Measurements from ENCODE around the gene KRTDAP. TPM values are rescaled to one million over a fixed set of nuclear protein-coding genes. Genes with fewer than 3 reads are reported as not detected.
A peak's percentile ranks its signal among the peaks of the same experiment; 100 is the strongest.

Gene KRTDAP
- total RNA-seq, 1 donor from 2014 or later: 4.8 TPM

- Mint-ChIP-seq H3K27ac (peak overlapping the region; percentile 94), H3K27me3 (no peaks in the 10 kb centered on the region), H3K36me3 (ENCODE audit: insufficient read depth) (no peaks in the 10 kb centered on the region), H3K4me1 (ENCODE audit: low read depth) (peaks cover 32% of the 10 kb centered on the region), H3K9me3 (ENCODE audit: low read depth) (no peaks in the 10 kb centered on the region), H3K4me3 (ENCODE audit: low read depth) (peak overlapping the region; percentile 48)
- no peak for TF ChIP-seq CTCF (IDR thresholded peaks at IDR 0.05; ENCODE audit: unreplicated experiment)
- DNase-seq (ENCODE audit: low spot score, unreplicated experiment): peak; percentile 16
Measured at GRCh38 chr19:35458731-35459391, 31.4 kb downstream of the KRTDAP start.

- H3K4me1 Mint-ChIP-seq (ENCODE audit: low read depth): peaks cover 32% of the 10 kb centered on the region
- H3K27ac Mint-ChIP-seq: no peak overlapping the region
- no peaks in the 10 kb centered on the region for H3K27me3 Mint-ChIP-seq
- DNase-seq (ENCODE audit: low spot score, unreplicated experiment): no peak
- TF ChIP-seq CTCF (IDR thresholded peaks at IDR 0.05; ENCODE audit: unreplicated experiment): no peak
- H3K4me3 Mint-ChIP-seq (ENCODE audit: low read depth): no peak overlapping the region
- H3K36me3 Mint-ChIP-seq (ENCODE audit: insufficient read depth): no peaks in the 10 kb centered on the region
- H3K9me3 Mint-ChIP-seq (ENCODE audit: low read depth): no peaks in the 10 kb centered on the region
Measured at GRCh38 chr19:35458192-35458591, 32.1 kb downstream of the KRTDAP start.

DNA sequence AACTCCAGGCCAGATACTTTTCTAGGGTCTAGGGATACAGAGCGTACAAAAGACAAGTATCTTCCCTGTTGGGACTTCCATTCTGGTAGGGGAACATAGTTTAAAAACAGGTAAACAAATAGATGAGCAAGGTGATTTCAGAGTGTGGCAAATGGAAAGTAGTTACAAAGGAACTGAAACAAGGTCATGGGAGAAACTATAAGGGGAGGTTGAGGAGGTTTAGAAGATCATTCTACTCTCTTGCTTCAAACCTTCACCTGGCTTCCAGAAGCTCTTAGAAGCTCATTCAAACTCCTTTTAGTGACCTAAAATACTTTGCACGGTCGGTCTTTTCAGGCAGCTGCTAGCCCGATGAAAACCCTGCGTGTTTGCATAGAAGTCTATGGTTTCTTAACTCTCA lies 33.1 kb downstream of the KRTDAP start:
- H3K4me3 Mint-ChIP-seq (ENCODE audit: low read depth): no peak overlapping the region
- no peaks in the 10 kb centered on the region for H3K27me3 Mint-ChIP-seq
- no peak overlapping the region for H3K27ac Mint-ChIP-seq
- no peak for DNase-seq (ENCODE audit: low spot score, unreplicated experiment)
- H3K9me3 Mint-ChIP-seq (ENCODE audit: low read depth): no peaks in the 10 kb centered on the region
- no peaks in the 10 kb centered on the region for H3K36me3 Mint-ChIP-seq (ENCODE audit: insufficient read depth)
- no peak for TF ChIP-seq CTCF (IDR thresholded peaks at IDR 0.05; ENCODE audit: unreplicated experiment)
- H3K4me1 Mint-ChIP-seq (ENCODE audit: low read depth): peaks cover 32% of the 10 kb centered on the region

DNA sequence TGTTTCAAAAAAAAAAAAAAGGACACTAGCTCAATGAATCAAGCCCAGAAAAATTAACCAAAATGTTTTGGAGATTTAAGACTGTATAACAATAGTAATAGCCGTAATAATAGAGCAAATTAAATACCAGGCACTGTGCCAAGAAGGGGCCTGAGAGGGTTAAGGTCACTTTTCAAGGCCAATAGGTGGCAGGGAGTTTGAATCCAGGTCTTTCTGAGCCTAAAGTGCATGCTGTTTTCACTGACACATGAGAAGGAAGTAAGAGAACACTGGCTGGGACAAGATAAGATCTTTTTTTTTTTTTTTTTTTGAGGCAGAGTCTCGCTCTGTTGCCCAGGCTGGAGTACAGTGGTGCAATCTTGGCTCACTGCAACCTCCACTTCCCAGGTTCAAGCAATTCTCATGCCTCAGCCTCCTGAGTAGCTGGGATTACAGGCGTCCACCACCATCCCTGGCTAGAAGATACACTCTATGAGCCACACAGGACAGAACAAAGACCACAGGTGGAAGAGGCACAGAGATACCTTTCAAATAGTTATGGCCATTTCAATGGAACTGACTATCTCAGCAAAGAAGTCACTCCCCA lies 34.6 kb downstream of the KRTDAP start:
- no peak for TF ChIP-seq CTCF (IDR thresholded peaks at IDR 0.05; ENCODE audit: unreplicated experiment)
- Mint-ChIP-seq H3K4me3 (ENCODE audit: low read depth) (no peak overlapping the region), H3K4me1 (ENCODE audit: low read depth) (peaks cover 32% of the 10 kb centered on the region), H3K9me3 (ENCODE audit: low read depth) (no peaks in the 10 kb centered on the region), H3K27ac (no peak overlapping the region), H3K27me3 (peaks cover 3% of the 10 kb centered on the region), H3K36me3 (ENCODE audit: insufficient read depth) (no peaks in the 10 kb centered on the region)
- no peak for DNase-seq (ENCODE audit: low spot score, unreplicated experiment)

DNA sequence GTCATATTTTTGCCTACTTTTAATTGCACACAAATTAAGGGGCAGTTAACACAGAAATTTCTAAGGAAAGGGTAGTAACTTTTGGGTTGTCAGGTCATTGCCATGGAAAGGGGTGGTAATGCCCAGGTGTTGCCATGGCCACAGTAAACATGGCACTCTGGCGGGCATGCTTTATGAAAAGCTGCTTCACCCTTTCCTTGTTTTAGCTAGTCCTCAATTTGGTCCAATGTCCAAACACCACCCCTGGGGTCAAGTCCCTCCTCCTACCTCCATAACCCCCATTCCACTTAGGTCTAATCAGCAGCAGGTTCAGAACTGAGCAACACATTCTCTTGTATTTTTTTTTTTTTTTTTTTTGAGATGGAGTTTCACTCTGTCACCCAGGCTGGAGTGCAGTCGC lies 35.6 kb downstream of the KRTDAP start:
- DNase-seq (ENCODE audit: low spot score, unreplicated experiment): no peak
- peak overlapping the region; percentile 73 for H3K27ac Mint-ChIP-seq
- no peak overlapping the region for H3K4me3 Mint-ChIP-seq (ENCODE audit: low read depth)
- no peaks in the 10 kb centered on the region for H3K36me3 Mint-ChIP-seq (ENCODE audit: insufficient read depth)
- TF ChIP-seq CTCF (IDR thresholded peaks at IDR 0.05; ENCODE audit: unreplicated experiment): no peak
- H3K27me3 Mint-ChIP-seq: peaks cover 10% of the 10 kb centered on the region
- no peaks in the 10 kb centered on the region for H3K9me3 Mint-ChIP-seq (ENCODE audit: low read depth)
- H3K4me1 Mint-ChIP-seq (ENCODE audit: low read depth): peaks cover 26% of the 10 kb centered on the region
